HepG2 (cell line): ENCODE measurements around the gene PNMA6F. TPM values are rescaled to one million over a fixed set of nuclear protein-coding genes. Genes with fewer than 3 reads are reported as not detected.

Source experiments
- AHDC1 ChIP-seq: sonication (generic); formaldehyde crosslinking; IDR thresholded peaks from 2 replicates; pipeline ENCODE4 v1.5.1; 2020; ENCODE audit warnings: mild to moderate bottlenecking, missing genetic modification reagents, borderline replicate concordance
- CENPT ChIP-seq: sonication (generic); formaldehyde crosslinking; IDR thresholded peaks from 2 replicates; pipeline ENCODE4 v1.8.0; 2022; ENCODE audit warnings: low read depth, mild to moderate bottlenecking, moderate library complexity, missing genetic modification reagents
- FOXA1 ChIP-seq, 2 experiments: fragments of 450-650 bp in 1 of 2; sonication (generic) in 1 of 2; formaldehyde crosslinking in 1 of 2; IDR thresholded peaks; 2 replicates each; pipeline versions ENCODE4 v1.4.0 to v1.6.1; 2016 to 2020; ENCODE audit warnings: missing genetic modification reagents in 1 of 2
- PRPF4 ChIP-seq: fragments of 200-400 bp; formaldehyde crosslinking; IDR thresholded peaks from 2 replicates; pipeline ENCODE4 v1.6.1; 2016; ENCODE audit warnings: low read length, low read depth; ENCODE audit not compliant: poor library complexity, severe bottlenecking
- SP1 ChIP-seq, 2 experiments: fragments of 450-650 bp in 1 of 2; sonication (generic) in 1 of 2; formaldehyde crosslinking in 1 of 2; IDR thresholded peaks; 2 replicates each; pipeline versions ENCODE4 v1.4.0 to v1.6.1; 2016 to 2020; ENCODE audit warnings: missing genetic modification reagents in 1 of 2
- ZNF362 ChIP-seq: sonication (generic); formaldehyde crosslinking; IDR thresholded peaks from 2 replicates; pipeline ENCODE4 v1.4.0; 2020; ENCODE audit warnings: missing genetic modification reagents, mild to moderate bottlenecking, borderline replicate concordance
- ZNF383 ChIP-seq: sonication (generic); formaldehyde crosslinking; IDR thresholded peaks from 2 replicates; pipeline ENCODE4 v1.4.0; 2020; ENCODE audit warnings: missing genetic modification reagents, mild to moderate bottlenecking, borderline replicate concordance
- ZNF597 ChIP-seq: sonication (generic); formaldehyde crosslinking; IDR thresholded peaks from 2 replicates; pipeline ENCODE4 v1.5.0; 2020; ENCODE audit warnings: missing genetic modification reagents
- ZNF776 ChIP-seq: sonication (generic); formaldehyde crosslinking; IDR thresholded peaks from 2 replicates; pipeline ENCODE4 v1.4.0; 2020; ENCODE audit warnings: mild to moderate bottlenecking, missing genetic modification reagents
- polyA plus RNA-seq, 8 experiments: library from polyadenylated mRNA; depleted of rRNA in 3 of 8; stranded (reverse) in 7 of 8; unstranded in 1 of 8; fragments of >200 nt; fragmentation: Illumina TruSeq in 4 of 8; extraction: Trizol in 4 of 8; gene quantifications; 2 replicates each; pipeline versions ENCODE4 v1.2.1 to v1.2.3, GENCODE V29; 2011 to 2016; ENCODE audit warnings: low read depth in 4 of 8, missing spikeins in 1 of 8, mixed read lengths in 1 of 8; ENCODE audit not compliant: insufficient read depth in 1 of 8
- total RNA-seq, 5 experiments: library from RNA; depleted of rRNA; stranded (reverse); fragments of >200 nt; fragmentation: Illumina TruSeq; extraction: Trizol; gene quantifications; 2 replicates each; pipeline ENCODE4 v1.2.3, GENCODE V29; 2016; ENCODE audit warnings: low read depth in 1 of 5

PNMA6F gene
- total and polyA plus RNA-seq, 2 of the 13 experiments (the other 11 are each of a cell fraction or from before 2014, with no cell fraction given), result not detected

GRCh38 chrX:153357877-153358276, 36.3 kb upstream of the PNMA6F start (continued):
- TF ChIP-seq AHDC1 (CRISPR knock-in tag) (no peak), ZNF597 (CRISPR knock-in tag) (no peak), CENPT (CRISPR knock-in tag) (no peak), ZNF362 (CRISPR knock-in tag) (no peak), ZNF776 (CRISPR knock-in tag) (no peak), SP1 (IDR thresholded peaks at IDR 0.05) (no peak), SP1 (CRISPR knock-in tag; IDR thresholded peaks at IDR 0.05) (no peak), PRPF4 (no peak), ZNF383 (no peak), FOXA1 (IDR thresholded peaks at IDR 0.05) (no peak), FOXA1 (CRISPR knock-in tag; IDR thresholded peaks at IDR 0.05) (no peak)
